GM12873 (cell line): ENCODE measurements around the gene CCL2.

ENCODE experiments used
- CTCF ChIP-seq: IDR thresholded peaks from 2 replicates; pipeline ENCODE4 v1.5.1; 2012; ENCODE audit warnings: low read depth, mild to moderate bottlenecking, moderate library complexity, low read length, control low read depth; ENCODE audit not compliant: insufficient read depth; ENCODE audit errors: missing control alignments

Gene CCL2

GRCh38 chr17:34249478-34249877 is 5.6 kb upstream of the CCL2 start:
- no peak for TF ChIP-seq CTCF

GRCh38 chr17:34251186-34251585 is 3.9 kb upstream of the CCL2 start:
- no peak for TF ChIP-seq CTCF

GRCh38 chr17:34252095-34252443 is 3.0 kb upstream of the CCL2 start:
- no peak for TF ChIP-seq CTCF

GRCh38 chr17:34252444-34253138 is 2.5 kb upstream of the CCL2 start:
- no peak for TF ChIP-seq CTCF

GRCh38 chr17:34253139-34253525 is 2.0 kb upstream of the CCL2 start:
- no peak for TF ChIP-seq CTCF

GRCh38 chr17:34254146-34254545 is 939 bp upstream of the CCL2 start:
- no peak for TF ChIP-seq CTCF

GRCh38 chr17:34255381-34255732 is 272 bp downstream of the CCL2 start:
- TF ChIP-seq CTCF = no peak

- no peak for TF ChIP-seq CTCF
These were observed 756 bp downstream of the CCL2 start for GRCh38 chr17:34255841-34256240.
